LNCaP clone FGC (cell line): Measurements from ENCODE around the gene KCNIP1.
A peak's percentile ranks its signal among the peaks of the same experiment; 100 is the strongest.
"Not testable (repeated sequence)": the region's sequence is repeated elsewhere in the genome, so short reads cannot be mapped to it uniquely, and the experiment has no call there.

Source experiments
- DNase-seq: peaks from one replicate; pipeline ENCODE4 v3.0.0-alpha.2; 2011; ENCODE audit warnings: low read depth
- H3K4me3 ChIP-seq: 2 replicates; pipeline ENCODE4 v1.5.1; 2011; ENCODE audit warnings: mild to moderate bottlenecking, low read depth, low read length, control low read depth
- TF ChIP-seq, protein P1 (sequence below): IDR thresholded peaks from 2 replicates; pipeline ENCODE4 v1.5.1; 2012; ENCODE audit warnings: mild to moderate bottlenecking; ENCODE audit not compliant: control insufficient read depth, insufficient read depth; ENCODE audit errors: extremely low read depth

KCNIP1 gene

DNA sequence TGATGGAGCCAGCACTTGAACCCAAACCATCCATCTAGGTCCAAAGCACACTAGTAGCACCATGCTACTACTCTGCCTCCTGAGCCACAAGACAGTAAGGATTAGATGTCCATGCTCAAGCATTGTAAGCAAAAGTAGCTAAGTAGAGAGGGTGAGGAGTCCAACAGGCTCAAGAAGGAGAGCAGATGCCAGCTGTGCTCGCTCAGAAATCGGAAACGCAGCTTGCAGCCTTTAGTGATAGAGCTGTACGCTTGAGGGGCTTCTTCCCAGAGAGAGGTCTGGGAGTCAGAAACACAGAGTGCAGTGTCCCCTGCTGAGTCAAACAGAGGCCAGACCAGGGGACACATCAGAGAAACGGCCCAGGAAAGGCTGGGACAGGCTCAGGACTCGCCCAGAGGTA is 247.0 kb downstream of the KCNIP1 start:
- no peak overlapping the region for H3K4me3 ChIP-seq
- no peak for DNase-seq
- TF ChIP-seq, protein P1, sequence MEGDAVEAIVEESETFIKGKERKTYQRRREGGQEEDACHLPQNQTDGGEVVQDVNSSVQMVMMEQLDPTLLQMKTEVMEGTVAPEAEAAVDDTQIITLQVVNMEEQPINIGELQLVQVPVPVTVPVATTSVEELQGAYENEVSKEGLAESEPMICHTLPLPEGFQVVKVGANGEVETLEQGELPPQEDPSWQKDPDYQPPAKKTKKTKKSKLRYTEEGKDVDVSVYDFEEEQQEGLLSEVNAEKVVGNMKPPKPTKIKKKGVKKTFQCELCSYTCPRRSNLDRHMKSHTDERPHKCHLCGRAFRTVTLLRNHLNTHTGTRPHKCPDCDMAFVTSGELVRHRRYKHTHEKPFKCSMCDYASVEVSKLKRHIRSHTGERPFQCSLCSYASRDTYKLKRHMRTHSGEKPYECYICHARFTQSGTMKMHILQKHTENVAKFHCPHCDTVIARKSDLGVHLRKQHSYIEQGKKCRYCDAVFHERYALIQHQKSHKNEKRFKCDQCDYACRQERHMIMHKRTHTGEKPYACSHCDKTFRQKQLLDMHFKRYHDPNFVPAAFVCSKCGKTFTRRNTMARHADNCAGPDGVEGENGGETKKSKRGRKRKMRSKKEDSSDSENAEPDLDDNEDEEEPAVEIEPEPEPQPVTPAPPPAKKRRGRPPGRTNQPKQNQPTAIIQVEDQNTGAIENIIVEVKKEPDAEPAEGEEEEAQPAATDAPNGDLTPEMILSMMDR, result no peak

DNA sequence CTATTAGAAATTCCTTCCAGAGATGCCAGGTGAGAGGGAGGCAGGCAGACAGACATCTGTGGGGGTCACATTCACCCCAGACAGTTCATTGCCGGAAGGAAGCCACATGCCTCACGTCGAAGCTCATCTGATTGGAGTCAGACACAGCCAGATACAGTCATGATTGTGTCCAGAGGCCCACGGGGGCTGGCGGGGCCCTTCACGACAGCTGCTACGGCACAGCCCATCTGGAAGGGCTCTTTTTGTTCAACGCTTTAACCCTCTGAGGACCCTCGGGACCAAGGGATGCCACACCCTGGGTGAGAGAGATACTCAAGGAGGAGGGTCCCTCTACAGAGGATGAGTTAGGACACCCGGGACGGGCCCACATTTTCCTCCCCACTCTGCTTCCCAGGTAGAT is 247.8 kb downstream of the KCNIP1 start:
- DNase-seq, result no peak
- TF ChIP-seq, protein P1, result no peak
- H3K4me3 ChIP-seq, result no peak overlapping the region

DNA sequence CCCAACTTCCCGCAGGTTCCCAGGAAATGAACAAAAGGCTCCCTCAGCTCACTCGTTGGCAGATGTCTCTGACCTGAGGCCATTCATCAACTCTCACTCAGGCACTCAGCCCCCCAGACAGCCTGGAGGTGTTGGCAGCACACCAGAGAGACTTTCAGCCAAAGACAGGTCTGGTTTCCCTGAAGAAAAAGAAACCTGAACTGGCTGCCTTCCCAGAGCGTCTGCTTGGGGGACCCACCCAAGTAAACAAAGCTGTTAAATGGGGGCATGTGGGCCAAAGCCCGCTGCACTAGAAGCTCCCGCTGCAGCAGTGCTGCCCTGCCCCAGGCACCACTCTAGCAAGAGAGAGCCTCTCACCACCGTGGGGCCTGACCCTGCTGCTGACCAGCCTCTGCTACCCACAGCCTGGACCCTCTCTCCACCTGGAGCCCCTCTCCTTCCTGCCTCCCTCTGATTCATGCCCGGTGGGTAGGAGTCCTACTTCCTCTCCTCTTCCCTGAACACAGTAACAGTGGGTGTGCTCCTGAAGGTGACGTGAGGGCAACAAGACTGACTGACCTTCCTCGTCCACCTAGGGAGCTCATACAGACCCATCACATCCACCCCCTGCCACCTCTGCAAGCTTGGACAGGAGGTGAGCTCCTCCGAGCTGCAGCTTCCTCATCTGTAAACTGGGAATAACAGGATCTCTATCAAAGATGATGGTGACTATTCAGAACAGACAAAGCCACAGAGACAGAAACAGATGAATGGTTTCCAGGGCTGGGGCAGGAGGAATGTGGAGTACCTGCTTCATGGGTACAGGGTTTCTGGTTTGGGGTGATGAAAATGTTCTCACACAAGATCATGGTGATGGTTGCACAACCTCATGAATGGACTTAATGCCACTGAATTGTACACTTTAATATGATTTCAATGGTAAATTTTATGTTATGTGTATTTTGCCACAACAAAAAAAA is 248.7 kb downstream of the KCNIP1 start:
- DNase-seq, result no peak
- H3K4me3 ChIP-seq, result no peak overlapping the region
- TF ChIP-seq, protein P1, result no peak

DNA sequence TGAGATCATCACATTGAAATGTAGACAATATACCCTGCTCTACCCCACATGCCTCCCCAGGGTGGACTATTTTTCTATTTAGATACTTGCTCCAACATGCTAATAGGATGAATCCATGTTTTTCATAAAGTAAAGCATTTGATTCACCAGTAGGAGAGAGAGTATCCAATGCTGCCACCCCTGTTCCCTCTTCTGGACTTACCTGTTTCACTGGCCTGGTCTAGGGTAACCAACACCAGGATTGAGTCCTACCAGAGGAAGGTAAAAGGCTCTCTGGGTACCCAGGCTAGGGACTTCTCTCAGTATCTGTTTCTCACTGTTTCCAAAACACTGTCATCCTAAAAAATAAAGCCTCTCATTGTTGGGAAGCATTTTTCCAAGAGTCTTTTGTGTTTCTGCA is 249.5 kb downstream of the KCNIP1 start:
- H3K4me3 ChIP-seq, result no peak overlapping the region
- no peak for DNase-seq
- TF ChIP-seq, protein P1, result no peak

DNA sequence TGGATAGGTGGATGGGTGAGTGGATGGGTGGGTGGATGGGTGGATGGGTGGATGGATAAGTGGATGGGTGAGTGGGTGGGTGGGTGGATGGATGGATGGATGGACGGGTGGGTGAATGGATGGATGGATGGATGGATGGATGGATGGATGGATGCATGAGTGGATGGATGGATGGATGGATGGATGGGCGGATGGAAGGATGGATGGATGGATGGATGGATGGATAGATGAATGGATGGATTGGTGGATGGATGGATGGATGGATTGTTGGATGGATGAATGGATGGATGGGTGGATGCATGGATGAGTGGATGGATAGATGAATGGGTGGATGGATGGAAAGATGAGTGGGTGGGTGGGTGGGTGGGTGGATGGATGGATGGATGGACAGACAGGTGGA is 250.7 kb downstream of the KCNIP1 start:
- H3K4me3 ChIP-seq, DNase-seq: not testable (repeated sequence)

DNA sequence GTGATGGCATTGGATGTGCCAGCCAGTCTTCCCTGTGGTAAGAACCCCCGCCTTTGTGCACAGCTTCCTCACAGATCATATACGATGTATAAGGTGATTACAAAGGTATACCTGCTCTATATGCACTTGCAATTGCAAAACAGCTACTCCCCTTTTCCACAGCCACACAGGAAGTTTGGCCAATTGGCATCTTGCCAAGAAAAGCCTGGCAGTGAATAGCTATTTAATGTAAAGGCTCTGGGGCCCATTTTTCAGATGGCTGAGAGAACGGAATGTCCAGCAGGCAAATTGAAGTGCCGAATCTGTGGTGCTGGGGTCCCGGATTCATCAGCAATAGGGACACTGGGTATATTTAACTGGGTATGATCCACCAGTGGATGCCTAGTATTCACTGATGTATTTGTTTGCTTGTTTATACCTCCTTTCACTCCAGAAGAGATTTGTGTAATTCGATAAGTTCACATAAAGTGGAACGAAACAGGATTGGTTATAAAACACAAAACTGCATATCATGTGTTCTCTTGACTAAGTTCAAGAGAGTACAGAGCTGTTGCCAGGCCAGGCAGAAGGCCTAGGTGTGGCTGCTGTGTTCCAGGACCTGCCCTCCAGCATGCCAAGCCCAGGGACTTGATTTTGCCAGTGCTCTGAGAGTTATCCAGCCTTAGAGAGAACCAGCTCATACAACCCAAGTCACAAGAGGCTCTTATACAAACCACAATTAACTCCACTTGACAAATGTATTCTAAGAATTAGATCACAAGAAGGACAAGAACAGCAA is 252.0 kb downstream of the KCNIP1 start:
- TF ChIP-seq, protein P1, result no peak
- peak; percentile 50 for DNase-seq
- no peak overlapping the region for H3K4me3 ChIP-seq

DNA sequence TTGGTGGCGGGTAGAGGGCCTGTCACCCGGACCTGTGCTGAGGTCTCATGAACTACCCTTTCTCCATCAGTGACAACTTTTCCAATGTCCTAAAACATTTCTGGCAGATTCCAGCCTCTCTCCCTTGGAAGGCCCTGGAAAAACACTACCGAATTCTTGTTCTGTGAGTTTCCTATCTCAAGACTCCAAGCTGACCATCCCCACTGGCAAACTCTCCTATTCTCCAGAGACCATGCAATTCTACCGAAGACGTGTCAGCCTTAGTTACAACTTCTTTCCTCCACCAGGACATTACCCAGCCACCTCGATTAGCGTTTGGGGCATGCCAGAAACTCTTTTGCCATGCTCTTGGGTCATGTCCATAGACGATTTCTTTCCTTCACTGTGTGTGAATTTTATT is 252.9 kb downstream of the KCNIP1 start:
- no peak for DNase-seq
- no peak overlapping the region for H3K4me3 ChIP-seq
- TF ChIP-seq, protein P1, result no peak
